Bronchial epithelial cell (primary cell): ENCODE data around the gene KCNAB2. TPM values are rescaled to one million over a fixed set of nuclear protein-coding genes. Genes with fewer than 3 reads are reported as not detected.

ENCODE experiments used
- DNase-seq: peaks from one replicate; pipeline ENCODE4 v3.0.0-alpha.2; 2010; ENCODE audit warnings: low read depth
- FAIRE-seq: peaks from 2 replicates; lab custom pipeline; 2011; peaks lifted over from hg19 to GRCh38; lab: Jason Lieb, UNC
- H3K27me3 ChIP-seq: 2 replicates; pipeline ENCODE4 v1.5.1; 2011; ENCODE audit warnings: low read length; ENCODE audit not compliant: control insufficient read depth, insufficient read depth
- H3K36me3 ChIP-seq: 2 replicates; pipeline ENCODE4 v1.5.1; 2011; ENCODE audit warnings: low read length; ENCODE audit not compliant: control insufficient read depth, insufficient read depth
- H3K4me3 ChIP-seq: 2 replicates; pipeline ENCODE4 v1.5.1; 2011; ENCODE audit warnings: mild to moderate bottlenecking, low read depth, low read length, control low read depth
- total RNA-seq: library from RNA; depleted of rRNA; stranded (reverse); fragments of >200 nt; gene quantifications from 2 replicates; pipeline ENCODE4 v1.2.1, GENCODE V29; 2014
- TF ChIP-seq, protein P1 (sequence below): IDR thresholded peaks from 2 replicates; pipeline ENCODE4 v1.5.1; 2011; ENCODE audit warnings: mild to moderate bottlenecking, moderate library complexity, low read length, control low read depth, inconsistent platforms; ENCODE audit not compliant: insufficient read depth, severe bottlenecking

The KCNAB2 gene
- total RNA-seq, 1 donor from 2014 or later, result 1.8 TPM

DNA sequence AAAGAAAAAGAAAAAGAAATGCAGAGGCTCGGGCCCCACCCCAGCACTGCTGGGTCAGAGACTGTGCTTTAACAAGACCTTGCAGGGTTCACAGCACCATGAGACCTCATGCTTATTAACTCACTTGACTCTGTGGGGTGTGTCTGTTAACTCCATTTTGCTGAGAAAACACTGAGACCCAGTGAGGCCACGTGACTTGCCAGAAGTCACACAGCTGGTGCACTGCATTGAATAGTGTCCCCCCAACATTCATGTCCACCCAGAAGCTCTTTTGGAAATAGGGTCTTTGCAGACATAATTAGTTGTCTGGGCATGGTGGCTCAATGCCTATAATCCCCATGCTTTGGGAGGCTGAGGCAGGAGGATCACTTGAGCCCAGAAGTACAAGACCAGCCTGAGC is 94.7 kb downstream of the KCNAB2 start:
- FAIRE-seq (no peak), DNase-seq (no peak)
- TF ChIP-seq, protein P1, sequence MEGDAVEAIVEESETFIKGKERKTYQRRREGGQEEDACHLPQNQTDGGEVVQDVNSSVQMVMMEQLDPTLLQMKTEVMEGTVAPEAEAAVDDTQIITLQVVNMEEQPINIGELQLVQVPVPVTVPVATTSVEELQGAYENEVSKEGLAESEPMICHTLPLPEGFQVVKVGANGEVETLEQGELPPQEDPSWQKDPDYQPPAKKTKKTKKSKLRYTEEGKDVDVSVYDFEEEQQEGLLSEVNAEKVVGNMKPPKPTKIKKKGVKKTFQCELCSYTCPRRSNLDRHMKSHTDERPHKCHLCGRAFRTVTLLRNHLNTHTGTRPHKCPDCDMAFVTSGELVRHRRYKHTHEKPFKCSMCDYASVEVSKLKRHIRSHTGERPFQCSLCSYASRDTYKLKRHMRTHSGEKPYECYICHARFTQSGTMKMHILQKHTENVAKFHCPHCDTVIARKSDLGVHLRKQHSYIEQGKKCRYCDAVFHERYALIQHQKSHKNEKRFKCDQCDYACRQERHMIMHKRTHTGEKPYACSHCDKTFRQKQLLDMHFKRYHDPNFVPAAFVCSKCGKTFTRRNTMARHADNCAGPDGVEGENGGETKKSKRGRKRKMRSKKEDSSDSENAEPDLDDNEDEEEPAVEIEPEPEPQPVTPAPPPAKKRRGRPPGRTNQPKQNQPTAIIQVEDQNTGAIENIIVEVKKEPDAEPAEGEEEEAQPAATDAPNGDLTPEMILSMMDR, result no peak
- Histone ChIP-seq H3K36me3 (no peaks in the 10 kb centered on the region), H3K27me3 (no peaks in the 10 kb centered on the region), H3K4me3 (no peak overlapping the region)

DNA sequence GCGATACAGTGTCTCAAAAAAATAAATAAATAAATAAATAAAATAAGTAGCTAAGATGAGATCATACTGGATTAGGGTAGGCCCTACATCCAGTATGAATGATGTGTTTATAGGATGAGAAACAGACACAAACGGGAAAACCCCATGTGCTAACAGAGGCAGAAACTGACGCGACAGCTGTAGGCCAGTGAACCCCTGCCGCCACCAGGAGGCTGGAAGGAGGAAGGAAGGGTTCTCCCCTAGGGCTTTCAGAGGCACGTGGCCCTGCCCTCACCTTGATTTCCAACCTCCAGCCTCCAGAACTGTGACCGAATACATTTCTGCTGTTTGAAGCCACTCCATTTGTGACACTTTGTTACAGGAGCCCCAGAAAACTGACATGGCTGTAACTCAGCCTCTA is 95.9 kb downstream of the KCNAB2 start:
- Histone ChIP-seq H3K4me3 (no peak overlapping the region), H3K27me3 (no peaks in the 10 kb centered on the region), H3K36me3 (no peaks in the 10 kb centered on the region)
- TF ChIP-seq, protein P1, result no peak
- FAIRE-seq (no peak), DNase-seq (no peak)

DNA sequence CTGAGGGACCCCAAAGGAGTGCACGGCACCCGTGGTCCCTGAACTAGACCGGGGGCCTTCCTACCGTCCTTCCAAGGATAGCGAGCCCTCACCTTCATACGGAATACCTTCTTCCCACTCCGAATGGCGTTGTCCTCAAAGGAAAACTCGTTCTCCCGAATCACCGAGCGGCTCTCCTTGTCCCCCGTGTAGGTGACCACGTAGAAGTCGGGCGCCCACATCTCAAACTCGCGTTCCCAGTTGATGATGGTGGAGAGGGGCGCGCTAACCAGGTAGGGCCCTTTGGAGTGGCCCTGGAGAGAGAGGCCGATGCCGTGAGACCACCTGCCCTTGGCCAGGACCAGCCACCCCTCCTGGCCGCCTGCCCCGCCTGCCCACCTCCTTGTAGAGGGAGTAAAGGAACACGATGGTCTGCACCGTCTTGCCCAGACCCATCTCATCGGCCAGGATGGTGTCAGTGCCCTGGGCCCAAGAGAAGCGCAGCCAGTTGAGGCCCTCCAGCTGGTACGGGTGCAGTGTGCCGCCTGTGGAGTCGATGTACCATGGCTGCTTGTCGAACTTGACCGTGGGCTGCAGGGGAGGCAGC is 96.4 kb downstream of the KCNAB2 start:
- TF ChIP-seq, protein P1, result no peak
- no peak for FAIRE-seq
- H3K4me3 ChIP-seq, result no peak overlapping the region
- no peaks in the 10 kb centered on the region for H3K36me3 ChIP-seq
- H3K27me3 ChIP-seq, result no peaks in the 10 kb centered on the region
- no peak for DNase-seq

DNA sequence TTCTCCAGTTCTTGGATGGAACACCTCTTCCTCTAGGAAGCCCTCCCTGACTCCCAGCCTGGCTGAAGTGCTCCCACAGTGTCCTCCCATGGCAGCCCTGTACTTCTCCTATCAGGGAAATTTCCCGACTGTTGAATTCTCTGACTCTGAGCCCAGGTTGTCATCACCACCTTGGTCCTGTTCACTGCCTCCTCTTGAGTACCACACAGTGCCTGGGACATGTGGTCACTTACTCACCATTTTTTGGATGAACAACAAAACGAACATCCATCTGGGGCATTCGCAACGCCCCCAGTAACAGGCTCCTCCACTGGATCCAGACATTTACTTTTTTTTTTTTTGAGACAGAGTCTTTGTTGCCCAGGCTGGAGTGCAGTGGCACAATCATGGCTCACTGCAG is 97.0 kb downstream of the KCNAB2 start:
- H3K27me3 ChIP-seq, result peaks cover 2% of the 10 kb centered on the region
- no peaks in the 10 kb centered on the region for H3K36me3 ChIP-seq
- no peak overlapping the region for H3K4me3 ChIP-seq
- FAIRE-seq (no peak), DNase-seq (no peak)
- TF ChIP-seq, protein P1, result no peak

DNA sequence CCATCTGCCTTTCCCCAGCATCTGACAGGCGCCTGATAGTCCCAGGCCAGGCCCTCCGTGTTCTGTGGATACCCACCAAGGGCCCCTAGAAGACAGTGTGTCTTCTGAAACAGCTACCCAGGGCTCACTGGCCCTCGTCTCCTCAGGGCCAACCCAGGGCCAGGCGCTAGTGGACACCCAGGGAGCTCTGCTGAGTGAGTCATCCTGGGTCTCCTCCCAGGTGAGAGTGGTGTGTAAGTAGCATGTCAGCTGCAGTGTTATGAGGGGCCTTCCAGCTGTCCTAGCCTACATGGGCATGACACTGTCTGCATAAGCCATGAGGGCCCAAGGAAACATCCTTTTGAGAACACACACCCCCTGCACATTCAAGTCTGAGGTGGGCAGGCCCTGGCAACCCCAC is 97.7 kb downstream of the KCNAB2 start:
- peaks cover 2% of the 10 kb centered on the region for H3K27me3 ChIP-seq
- FAIRE-seq (no peak), DNase-seq (peak; percentile 27)
- no peaks in the 10 kb centered on the region for H3K36me3 ChIP-seq
- TF ChIP-seq, protein P1, result no peak
- no peak overlapping the region for H3K4me3 ChIP-seq

DNA sequence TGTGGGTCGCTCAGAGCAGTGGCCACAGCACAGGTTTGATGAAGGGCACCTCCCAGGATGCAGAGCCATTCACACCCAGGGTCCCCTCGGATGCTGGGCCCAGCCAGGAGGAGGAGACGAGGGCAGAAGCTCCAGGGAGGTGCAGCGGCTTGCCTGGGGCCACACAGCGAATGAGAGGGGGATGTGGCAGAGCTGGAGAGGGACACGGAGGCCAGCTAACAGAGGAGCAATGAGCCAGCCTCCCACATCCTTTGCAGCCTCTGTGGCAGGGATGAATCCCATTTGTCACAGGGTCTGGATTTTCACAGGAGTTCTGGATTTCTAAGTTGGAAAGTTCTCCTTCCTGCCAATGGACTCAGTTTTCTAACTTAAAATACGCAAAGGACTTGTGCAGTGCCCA is 98.5 kb downstream of the KCNAB2 start:
- TF ChIP-seq, protein P1, result no peak
- no peak for DNase-seq
- H3K36me3 ChIP-seq, result no peaks in the 10 kb centered on the region
- no peak overlapping the region for H3K4me3 ChIP-seq
- H3K27me3 ChIP-seq, result peaks cover 2% of the 10 kb centered on the region
- FAIRE-seq, result no peak
